ENCODE measurements around the gene OPRD1.
"Not testable (repeated sequence)": the region's sequence is repeated elsewhere in the genome, so short reads cannot be mapped to it uniquely, and the experiment has no call there.

OPRD1 gene

DNA sequence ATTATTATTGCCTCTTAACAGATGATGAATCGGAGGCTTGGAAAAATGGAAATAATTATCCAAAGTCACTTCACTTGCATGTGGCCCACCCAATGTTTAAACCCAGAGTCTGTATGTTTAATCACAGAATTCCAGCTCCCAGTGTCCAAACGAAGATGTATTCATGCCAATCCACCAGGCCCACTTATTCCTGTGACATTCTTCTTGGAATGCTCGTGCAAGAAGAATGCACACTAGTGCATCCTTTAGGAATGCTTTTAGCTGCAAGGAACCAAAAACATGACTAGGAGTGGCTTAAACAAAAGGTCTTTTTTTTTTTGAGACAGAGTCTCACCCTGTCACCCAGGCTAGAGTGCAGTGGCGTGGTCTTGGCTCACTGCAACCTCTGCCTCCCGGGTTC is 8.9 kb upstream of the OPRD1 start:
- DNase-seq, result no peak

DNA sequence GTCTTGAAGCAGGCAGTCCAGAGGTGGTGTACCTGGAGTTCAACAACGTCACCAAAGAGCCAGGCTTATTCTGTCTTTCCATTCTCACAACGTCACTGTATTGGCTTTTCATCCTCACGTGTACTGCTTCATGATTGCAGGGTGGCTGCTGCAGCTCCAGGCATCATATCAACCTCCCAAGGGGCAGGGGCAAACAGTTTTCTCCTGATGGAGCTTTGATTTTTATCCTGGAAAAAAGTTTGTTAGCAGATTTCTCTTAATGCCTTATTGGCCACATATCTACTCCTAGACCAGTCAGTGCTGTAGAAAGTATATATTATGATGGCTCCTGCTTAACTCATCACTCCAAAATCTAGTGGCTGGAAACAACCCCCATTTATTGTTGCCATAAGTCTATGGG is 8.3 kb upstream of the OPRD1 start:
- no peak for DNase-seq

DNA sequence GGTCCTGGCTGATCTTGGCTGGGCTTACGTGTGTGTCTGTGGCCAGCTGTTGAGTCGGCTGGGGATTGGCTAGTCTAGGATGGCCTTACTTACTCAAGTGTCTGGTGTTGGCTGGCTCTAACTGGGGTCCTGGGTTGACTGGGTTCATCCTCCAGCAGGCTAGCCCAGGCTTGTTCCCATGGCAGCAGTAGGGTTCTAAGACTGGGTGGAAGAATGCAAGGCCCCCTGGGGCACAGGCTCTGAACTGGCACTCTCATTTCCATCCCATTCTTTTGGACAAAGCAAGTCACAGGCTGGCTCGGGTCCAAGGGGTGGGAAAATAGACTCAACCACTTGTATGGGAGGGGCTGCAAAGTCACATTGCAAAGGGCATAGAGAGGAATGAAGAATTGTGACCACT is 7.9 kb upstream of the OPRD1 start:
- no peak for DNase-seq

DNA sequence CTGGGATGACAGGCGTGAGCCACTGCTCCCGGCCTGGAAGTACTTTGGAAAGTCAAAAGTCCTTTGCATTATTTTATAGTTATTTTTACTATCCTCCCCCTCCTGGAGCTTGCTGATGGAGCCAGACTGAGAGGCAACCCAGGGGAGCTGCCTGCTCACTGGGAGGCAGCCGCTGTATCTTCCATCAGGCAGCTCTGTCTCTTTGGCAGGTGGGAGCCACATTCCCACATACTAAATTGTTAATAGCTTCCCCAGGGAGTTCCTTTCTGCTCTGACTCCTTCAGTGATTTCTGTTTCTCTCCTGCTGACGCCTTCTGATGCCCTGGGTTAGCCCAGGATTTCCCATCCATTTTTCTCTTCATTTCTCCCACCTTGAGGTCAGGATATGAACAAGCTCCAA is 4.9 kb upstream of the OPRD1 start:
- no peak for DNase-seq

DNA sequence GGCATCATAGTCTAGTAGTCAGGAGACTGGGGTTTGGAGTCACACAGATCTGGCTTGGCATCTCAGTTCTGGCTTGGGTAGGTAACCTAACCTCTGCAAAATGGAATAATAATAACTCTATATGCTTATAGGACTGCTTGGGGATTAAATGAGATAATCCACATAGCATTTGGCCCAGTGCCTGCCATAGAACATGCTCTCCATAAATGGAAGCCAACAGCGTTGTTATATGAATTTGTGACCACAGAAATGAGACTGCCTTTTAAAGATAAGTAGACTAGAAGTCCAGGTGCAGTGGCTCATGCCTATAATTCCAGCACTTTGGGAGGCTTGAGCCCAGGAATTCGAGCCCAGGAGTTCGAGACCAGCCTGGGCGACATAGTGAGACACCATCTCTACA is 4.0 kb upstream of the OPRD1 start:
- DNase-seq, result no peak

DNA sequence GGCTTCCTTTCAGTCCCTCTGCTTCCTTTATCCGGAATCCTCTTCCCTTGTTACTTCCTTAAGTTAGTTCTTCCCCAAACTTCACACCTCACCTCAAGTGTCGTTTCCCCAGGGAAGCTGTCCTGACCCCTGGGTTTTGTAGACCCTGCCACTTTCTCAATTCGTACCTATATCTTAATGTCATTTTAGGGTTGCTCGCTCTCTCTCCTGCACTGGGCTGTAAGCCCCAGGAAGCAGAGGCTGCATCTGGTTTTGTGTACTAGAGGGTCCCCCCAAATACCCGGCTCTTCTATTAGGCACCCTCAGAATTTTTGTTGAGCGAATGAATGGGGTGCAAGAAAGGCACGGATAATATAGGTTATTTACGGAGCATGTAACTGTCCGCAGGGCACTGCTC is 603 bp upstream of the OPRD1 start:
- no peak for DNase-seq

DNA sequence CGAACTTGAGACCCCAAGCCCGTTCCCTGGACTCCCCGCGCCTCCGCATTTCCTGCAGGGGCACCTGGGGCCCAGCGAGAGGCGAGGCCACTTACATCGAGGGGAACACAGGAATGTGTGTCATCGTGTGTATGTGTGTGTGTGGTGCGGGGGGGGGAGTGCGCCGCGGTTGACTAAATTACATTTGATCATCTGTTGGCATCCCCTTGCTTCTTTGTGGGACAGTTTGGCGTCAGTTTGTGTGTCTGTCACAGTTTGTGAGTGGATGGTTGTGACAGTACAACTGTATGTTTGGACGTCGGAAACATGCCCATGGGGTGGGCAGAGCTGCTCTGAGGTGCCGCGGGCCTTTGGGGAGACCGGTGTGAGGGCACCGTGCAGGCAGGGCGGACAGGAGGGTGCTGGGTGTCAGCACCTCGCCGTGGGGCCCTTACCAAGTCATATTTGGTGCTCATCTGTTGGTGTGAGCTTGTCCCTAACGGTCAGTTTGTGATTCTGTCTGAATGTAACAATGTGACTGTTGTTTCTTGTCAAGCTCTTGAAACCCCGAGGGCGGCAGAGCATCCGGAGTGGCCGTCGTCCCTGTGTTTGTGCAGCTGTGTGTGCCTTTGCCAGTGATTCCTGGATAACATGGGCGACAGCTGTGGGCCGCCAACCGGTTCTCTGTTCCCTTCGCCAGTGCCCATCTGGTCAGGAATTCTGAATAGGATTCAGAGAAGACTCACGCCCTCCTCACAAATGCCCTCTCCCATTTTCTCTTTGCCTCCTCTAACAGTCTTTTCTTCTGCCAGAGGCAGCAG is 899 bp downstream of the OPRD1 start:
- DNase-seq, result no peak

DNA sequence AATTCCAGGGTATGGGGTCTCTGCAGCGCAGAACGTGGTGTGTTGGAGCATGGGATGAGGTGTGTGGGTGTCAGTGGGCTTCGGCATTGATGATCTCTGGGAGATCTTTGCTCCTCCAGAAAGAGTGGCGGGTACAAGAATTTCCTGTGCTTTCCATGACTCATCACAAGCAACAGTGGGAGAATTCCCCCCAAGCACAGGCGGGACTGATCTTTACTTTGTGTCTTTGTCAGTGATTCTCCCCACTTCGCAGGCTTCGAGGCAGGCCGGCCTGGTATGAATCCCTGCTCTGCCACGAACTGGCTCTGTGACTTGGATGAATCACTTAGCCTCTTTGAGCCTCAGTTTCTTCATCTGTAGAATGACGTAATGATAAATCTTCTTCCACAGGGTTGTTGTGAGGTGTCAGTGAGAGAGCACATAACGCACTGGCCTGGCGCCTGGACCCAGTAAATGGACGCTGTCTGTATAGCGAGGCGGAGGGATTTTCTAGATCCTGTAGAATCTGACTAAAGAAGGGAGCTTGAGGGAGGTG is 2.0 kb downstream of the OPRD1 start:
- no peak for DNase-seq

DNA sequence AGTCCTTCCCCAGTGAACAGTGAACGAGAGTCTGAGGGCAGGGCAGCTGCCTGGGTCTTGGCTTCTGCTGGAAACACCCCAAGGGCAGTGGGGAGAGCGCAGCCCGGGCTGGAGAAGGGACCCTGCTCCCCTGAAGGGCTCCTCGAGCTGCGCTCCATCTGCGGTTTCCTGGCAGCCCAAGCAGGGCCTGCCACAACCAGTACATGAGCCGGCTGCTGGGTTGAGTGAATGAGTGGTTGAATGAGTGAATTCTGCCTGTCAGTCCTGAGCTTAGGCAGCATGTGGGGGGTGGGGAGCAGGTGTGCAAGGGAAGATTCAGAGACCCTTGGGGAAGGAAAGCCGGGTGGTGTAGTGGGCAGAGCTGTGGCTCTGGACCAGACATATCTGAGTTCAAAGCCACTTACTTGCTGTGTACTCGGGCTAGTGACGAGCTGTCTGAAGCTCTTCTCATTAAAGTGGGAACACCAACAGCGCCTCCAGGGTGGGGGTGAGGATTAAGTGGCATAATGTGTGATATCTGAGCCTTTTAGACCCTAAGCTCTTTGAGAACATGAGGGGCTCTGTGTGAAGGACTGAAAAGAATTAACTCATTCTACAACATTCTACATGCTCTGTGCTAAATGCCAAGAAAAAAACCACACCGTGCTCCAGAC is 3.7 kb downstream of the OPRD1 start:
- DNase-seq, result no peak

DNA sequence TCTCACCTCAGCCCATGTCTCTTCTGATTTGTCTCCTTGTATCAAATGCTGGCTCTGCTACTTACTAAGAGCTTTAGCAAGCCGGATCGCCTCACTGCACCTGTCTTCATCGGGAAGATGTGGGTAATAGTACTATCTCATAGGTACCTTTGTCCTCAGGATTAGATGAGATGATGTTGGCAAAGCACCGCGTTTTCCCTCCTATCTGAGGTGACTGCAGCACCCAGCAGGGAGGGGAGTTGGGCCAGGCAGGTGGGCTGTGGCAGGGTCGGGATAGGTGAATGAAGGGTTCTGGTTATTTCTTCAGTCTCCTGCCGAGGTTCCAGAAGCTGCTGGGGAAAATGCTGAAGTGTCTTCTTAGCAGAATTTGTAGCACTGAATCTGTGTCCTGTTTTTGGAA is 5.2 kb downstream of the OPRD1 start:
- no peak for DNase-seq

DNA sequence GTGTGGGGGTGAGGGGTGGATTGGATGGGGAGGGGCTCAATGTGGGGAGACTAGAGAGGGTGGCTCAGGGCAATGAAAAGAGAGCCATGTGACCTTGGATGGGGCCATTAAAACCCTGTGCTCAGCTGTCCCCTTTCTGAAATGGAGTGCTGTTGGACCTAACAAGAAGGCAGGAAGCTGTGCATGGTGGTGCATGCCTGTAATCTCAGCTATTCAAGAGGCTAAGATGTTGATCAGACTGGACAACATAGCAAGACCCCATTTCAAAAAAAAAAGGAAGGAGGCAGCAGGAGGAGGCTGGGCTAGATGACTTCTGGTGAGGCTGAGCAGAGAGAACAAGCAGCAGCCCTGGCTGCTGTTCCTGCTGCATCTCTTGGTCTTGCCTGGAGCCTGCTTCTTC is 7.0 kb downstream of the OPRD1 start:
- DNase-seq, result no peak

DNA sequence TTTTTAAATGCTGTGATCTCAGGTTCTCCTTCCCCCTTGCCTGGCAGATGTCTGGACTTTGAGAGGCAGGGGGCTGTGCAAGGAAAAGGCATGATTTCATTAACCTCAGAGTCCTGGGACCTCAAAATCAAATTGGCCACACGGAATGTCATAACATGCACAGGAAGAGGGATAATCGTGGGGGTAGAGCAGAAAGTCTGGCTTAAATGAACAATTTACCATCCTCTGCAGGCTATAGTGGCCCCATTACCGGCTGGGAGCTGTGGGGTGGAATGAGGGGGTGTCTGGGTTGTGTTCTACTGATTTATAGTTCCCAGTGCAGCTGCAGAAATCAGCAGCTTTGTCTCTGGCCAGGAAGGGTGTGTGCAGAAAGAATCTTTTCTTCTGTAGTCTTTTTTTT is 10.8 kb downstream of the OPRD1 start:
- no peak for DNase-seq

DNA sequence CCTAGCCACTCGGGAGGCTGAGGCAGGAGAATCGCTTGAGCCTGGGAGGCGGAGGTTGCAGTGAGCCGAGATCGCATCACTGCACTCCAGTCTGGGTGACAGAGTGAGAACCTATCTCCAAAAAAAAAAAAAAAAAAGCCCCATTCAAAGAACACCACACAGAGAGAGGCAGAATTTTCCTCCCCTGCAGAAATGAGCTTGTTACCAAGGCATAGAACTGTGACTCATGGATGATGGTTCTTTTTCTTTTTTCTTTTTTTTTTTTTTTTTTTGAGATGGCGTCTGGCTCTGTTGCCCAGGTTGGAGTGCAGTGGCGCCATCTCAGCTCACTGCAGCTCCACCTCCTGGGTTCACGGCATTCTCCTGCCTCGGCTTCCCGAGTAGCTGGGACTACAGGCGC is 12.1 kb downstream of the OPRD1 start:
- DNase-seq, result not testable (repeated sequence)

DNA sequence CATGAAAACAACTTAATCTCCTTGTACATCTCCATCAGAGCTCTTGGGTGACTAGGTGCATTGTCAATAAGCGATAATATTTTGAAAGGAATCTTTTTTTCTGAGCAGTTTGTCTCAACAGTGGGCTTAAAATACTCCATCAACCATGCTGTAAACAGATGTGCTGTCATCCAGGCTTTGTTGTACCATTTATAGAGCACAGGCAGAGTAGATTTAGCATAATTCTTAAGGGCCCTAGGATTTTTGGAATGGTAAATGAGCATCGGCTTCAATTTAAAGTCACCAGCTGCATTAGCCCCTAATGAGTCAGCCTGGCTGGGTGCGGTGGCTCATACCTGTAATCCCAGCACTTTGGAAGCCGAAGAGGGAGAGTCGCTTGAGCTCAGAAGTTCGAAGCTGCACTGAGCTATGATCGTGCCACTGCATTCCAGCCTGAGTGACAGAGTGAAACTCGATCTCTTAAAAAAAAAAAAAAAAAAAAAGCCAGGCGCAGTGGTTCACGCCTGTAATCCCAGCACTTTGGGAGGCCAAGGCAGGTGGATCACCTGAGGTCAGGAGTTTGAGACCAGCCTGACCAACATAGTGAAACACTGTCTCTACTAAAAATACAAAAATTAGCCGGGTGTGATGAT is 16.4 kb downstream of the OPRD1 start:
- not testable (repeated sequence) for DNase-seq

DNA sequence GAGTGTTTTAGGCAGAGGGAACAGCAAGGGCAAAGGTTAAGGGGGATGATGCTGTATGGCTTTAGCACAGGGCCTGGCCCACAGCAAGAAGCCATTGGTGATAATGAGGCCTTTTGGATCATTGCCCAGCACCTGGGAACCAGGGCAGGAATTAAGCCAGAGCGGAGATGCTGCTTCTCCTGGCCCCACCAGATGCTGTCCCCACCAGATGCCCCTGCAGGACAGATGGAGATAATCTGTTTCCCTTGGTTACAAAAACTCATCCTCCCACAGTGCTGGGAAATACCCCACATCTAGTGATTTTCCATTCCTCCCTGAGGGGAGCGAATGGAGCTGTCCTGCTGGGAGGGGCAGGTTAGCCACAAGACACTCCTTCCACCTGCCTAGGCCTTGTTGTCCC is 18.8 kb downstream of the OPRD1 start:
- no peak for DNase-seq

DNA sequence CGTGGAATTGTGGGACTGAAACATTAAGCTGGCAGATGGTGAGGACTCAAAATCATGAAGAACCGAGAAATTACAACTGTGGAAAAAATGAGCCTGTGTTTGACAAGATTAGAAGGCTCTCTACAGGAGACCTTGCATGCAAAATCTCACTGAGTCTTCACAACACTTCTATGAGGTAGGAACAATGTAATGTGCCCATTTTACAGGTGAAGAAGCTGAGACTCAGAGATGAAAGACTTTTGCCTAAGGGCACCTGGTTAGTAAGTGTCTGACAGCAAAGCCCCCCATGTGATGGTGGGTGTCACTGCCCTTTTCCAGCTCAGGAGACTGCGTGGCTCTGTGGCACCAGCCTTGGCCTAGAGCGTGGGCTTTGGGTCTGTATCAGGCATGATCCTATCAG is 21.0 kb downstream of the OPRD1 start:
- no peak for DNase-seq

DNA sequence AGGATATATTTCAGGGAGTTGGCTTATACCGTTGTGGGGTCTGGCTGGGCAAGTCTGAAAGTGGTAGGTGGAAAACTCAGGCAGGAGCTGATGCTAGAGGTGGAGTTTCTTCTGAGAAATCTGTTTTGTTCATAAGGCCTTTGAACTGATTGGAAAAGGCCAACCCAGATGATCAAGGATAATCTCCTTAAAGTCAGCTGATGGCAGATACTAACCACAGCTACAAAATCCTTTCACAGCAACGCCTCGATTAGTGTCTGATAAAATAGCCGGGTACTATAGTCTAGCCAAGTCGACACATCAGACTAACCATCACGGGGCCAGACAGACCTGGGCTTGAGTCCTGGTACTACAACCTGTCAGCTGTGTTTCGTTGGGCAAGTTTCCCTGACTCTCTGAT is 21.4 kb downstream of the OPRD1 start:
- DNase-seq, result no peak

DNA sequence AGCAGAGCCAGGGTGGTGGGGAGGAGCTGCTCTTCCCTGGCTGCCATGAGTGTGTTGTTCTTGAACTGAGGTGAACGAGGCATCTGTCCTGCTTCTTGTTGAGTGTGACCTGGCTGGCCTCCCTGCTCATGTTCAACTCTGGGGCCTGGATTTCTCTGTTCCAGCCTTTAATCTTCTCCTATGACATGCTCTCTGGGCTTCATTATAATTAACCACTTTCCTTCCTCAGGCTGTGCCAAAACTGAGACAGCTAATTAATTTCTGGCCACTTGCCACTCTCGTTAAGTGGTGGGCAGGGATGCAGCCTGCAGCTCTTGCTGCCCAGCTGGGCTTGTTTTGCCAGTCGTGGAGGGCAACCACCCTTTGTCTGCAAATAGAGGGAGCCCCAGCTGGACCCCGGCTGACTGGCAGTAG is 23.3 kb downstream of the OPRD1 start:
- DNase-seq, result no peak

DNA sequence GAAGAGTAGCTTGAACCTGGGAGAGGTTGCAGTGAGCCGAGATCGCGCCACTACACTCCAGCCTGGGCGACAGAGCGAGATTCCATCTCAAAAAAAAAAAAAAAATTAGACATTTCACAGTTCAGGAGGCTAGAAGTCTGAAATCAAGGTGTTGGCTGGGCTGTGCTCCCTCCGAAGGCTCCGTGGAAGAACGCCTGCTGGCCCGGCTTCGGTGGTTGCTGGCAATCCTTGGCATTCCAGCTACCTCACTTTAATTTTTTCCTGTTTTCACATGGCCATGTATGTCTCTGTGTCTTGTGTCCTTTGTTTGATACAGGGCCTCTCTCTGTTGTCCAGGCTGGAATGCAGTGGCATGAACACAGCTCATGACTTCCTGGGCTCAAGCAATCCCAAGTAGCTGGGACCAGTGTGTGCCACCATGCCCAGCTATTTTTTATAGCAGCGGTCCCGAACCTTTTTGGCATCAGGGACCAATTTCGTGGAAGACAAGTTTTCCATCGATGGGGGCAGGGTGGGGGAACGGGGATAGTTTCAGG is 24.5 kb downstream of the OPRD1 start:
- DNase-seq, result no peak

DNA sequence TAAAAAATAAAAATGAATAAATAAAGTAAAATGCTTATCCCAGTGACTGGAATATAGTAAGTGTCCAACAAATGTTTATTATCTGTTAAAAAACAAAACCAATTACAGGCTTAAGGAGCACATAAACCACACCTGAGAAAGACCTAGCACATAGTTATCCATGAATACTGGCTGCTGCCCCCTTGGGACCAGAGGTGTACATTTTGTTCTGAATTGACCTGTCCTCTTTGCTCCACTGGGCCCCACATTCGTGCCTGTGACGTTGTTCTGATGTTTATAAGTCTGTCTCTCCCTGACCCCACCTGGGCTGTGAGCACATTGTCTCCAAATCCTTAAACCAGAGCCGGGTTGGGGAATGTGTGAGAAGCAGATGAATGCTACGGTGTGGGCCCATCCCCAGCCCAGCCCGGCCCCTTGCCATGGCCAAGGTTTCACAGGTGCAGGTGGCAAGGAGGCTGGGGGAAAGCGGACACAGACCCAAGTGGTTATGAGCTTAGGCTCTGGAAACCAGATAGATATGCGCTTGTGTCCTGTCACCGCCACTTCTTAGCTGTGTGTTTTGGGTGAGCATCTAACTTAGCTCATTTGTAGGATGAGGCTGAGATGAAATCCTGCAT is 29.1 kb downstream of the OPRD1 start:
- no peak for DNase-seq

DNA sequence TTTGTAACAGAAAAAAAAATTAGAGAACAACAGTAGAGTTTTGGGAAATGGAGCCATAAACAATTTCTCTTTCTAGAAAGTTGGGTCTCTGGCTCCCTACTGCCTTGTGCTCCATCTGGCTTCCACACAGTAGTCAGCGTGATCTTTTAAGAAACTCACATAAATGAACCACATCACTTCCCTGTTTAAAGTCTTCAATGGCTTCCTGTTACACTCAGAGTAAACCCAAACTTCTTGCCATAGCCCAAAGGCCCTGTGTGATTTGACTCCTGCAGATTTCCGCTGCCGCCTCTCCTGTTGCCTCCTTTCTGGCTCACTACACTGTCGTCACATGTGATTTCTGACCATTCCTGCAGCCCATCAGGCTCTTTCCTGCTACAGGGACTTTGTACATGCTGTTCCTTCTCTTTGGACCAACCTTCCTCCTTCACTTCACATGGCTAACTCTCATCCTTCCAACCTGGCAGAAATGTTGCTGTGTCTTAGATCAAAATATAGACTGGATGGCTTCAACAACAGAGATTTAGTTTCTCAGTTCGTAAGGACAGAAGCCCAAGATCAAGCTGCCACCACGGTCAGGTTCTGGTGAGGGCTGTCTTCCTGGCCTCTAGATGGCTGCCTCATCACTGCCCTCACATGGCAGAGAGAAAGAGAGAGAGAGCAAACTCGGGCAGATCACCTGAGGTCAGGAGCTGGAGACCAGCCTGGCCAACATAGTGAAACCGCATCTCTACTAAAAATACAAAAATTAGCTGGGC is 34.0 kb downstream of the OPRD1 start:
- DNase-seq, result peak; percentile 8

DNA sequence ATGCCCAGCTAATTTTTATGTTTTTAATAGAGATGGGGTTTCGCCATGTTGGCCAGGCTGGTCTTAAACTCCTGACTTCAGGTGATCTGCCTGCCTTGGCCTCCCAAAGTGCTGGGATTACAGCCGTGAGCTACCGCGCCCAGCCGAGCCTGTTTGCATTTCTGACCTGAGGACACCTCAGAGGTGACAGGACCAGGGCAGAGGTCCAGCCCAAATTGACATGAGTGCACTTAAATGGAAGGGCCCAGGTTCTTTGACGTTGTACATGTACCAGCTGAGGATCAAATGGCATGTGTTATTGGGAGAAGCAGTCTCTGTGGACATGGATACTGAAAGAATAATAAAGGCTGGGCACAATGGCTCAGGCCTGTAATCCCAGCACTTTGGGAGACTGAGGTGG is 35.2 kb downstream of the OPRD1 start:
- DNase-seq, result not testable (repeated sequence)

DNA sequence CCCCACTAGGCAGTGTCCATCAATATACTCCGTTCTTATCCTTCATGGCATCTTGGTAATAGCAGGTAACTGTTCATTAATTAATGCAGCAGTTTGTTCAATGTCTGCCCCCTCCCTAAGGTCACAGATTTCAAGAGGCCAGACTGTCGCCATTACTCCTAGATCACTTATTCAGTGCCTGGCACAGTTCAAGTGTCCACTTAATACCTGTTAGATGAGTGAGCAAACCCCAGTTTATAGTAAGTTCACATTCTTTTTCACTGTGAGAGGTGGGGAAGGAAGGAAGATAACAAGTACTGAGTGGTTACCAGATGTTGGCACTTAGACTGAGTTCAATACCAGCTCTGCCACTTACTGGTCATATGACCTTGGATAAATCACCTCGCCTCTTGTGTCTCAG is 36.4 kb downstream of the OPRD1 start:
- no peak for DNase-seq

Measured in activated CD4-positive, alpha-beta T cell treated with anti-CD3 and anti-CD28 coated beads, Interleukin-10, Interleukin-2, amounts not matched to agents 100 ng/mL and 50 ng/mL, durations not matched to agents 16 hours and 8 hours (primary cell).